KMS-11 (cell line): ENCODE measurements around the gene TMEM30A.

Source experiments
- H2AFZ ChIP-seq: fragments of 200-600 bp; sonication (generic); 2 replicates; pipeline ENCODE4 v1.6.1; 2016; ENCODE audit warnings: antibody characterized with exemption, mixed run types, low read depth
- H3K27ac ChIP-seq: fragments of 200-600 bp; sonication (generic); 2 replicates; pipeline ENCODE4 v1.6.1; 2016; ENCODE audit warnings: mild to moderate bottlenecking, mixed run types
- H3K27me3 ChIP-seq: fragments of 200-600 bp; sonication (generic); 2 replicates; pipeline ENCODE4 v1.6.1; 2017; ENCODE audit warnings: mild to moderate bottlenecking, low read depth, mixed run types, moderate library complexity; ENCODE audit not compliant: insufficient read depth
- H3K36me3 ChIP-seq: fragments of 200-600 bp; sonication (generic); 2 replicates; pipeline ENCODE4 v1.6.1; 2017; ENCODE audit warnings: mild to moderate bottlenecking, mixed run types; ENCODE audit not compliant: insufficient read depth
- H3K4me1 ChIP-seq: fragments of 200-600 bp; sonication (generic); 2 replicates; pipeline ENCODE4 v1.6.1; 2016; ENCODE audit warnings: mild to moderate bottlenecking, low read depth, mixed run types; ENCODE audit not compliant: poor library complexity, severe bottlenecking
- H3K4me2 ChIP-seq: fragments of 200-600 bp; sonication (generic); 2 replicates; pipeline ENCODE4 v1.7.0; 2016; ENCODE audit warnings: mild to moderate bottlenecking, mixed run types
- H3K4me3 ChIP-seq: fragments of 200-600 bp; sonication (generic); IDR thresholded peaks from 2 replicates; pipeline ENCODE4 v1.6.1; 2017; ENCODE audit warnings: low read depth, low read length, mixed read lengths; ENCODE audit not compliant: insufficient read depth
- H3K79me2 ChIP-seq: fragments of 200-600 bp; sonication (generic); 2 replicates; pipeline ENCODE4 v1.6.1; 2016; ENCODE audit warnings: low read depth, mixed run types; ENCODE audit not compliant: insufficient read depth
- H3K9ac ChIP-seq: fragments of 200-600 bp; sonication (generic); 2 replicates; pipeline ENCODE4 v1.6.1; 2016; ENCODE audit warnings: mild to moderate bottlenecking, mixed run types
- H4K20me1 ChIP-seq: fragments of 200-600 bp; sonication (generic); 2 replicates; pipeline ENCODE4 v1.6.1; 2016; ENCODE audit warnings: mild to moderate bottlenecking, mixed run types; ENCODE audit not compliant: insufficient read depth
- TF ChIP-seq, protein P1 (sequence below): fragments of 200-600 bp; sonication (generic); conservative IDR thresholded peaks from 2 replicates; pipeline ENCODE4 v1.6.1; 2017; ENCODE audit warnings: low read depth, mild to moderate bottlenecking, antibody characterized with exemption, low read length, moderate library complexity, mixed read lengths

The TMEM30A gene

DNA sequence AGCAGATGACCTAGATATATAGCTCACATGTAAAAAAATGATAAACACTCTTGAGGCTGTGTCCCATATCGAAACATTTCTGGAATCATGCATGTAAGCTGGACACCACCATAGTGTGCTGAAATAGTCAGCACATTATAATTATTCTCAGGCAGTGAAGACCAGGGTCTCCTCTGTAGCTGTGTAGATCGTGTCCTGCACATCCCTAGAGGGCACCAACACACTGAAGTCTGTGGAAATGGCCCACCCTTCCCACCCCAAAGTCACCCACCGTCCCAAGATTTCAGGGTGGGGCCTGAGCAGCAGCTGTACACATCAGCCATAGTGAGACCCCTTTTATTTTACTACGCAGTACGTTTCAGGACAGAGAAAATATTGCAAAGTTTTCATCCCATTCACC, 21.0 kb upstream of the TMEM30A start:
- TF ChIP-seq, protein P1, sequence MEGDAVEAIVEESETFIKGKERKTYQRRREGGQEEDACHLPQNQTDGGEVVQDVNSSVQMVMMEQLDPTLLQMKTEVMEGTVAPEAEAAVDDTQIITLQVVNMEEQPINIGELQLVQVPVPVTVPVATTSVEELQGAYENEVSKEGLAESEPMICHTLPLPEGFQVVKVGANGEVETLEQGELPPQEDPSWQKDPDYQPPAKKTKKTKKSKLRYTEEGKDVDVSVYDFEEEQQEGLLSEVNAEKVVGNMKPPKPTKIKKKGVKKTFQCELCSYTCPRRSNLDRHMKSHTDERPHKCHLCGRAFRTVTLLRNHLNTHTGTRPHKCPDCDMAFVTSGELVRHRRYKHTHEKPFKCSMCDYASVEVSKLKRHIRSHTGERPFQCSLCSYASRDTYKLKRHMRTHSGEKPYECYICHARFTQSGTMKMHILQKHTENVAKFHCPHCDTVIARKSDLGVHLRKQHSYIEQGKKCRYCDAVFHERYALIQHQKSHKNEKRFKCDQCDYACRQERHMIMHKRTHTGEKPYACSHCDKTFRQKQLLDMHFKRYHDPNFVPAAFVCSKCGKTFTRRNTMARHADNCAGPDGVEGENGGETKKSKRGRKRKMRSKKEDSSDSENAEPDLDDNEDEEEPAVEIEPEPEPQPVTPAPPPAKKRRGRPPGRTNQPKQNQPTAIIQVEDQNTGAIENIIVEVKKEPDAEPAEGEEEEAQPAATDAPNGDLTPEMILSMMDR: no peak
- Histone ChIP-seq H3K9ac (no peak overlapping the region), H3K4me2 (no peak overlapping the region), H3K79me2 (no peaks in the 10 kb centered on the region), H3K4me3 (no peak overlapping the region), H3K36me3 (no peaks in the 10 kb centered on the region), H3K27ac (no peak overlapping the region), H2AFZ (no peak overlapping the region), H4K20me1 (no peaks in the 10 kb centered on the region), H3K27me3 (no peaks in the 10 kb centered on the region), H3K4me1 (peaks cover 11% of the 10 kb centered on the region)

DNA sequence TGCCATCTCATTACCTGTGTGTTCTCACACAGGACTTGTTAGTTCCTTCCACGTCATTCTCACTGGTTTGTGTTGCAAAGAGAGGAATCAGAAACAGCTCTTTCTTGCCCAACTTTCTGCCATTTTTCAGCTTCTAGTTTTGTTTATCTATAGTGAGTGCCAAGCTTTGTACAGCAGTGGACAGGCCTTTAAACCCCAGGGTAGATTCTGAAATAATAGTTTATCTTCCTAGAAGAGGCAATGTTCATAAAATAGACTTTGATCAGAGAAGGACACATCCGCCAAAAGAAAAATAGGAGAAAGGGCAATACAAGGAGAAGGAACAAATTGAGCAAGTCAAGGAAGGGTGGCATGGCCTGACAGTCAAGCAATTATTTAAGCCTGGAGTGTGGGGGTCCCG, 17.7 kb upstream of the TMEM30A start:
- H3K27ac ChIP-seq: no peak overlapping the region
- no peaks in the 10 kb centered on the region for H4K20me1 ChIP-seq
- no peak overlapping the region for H2AFZ ChIP-seq
- H3K4me3 ChIP-seq: no peak overlapping the region
- H3K9ac ChIP-seq: no peak overlapping the region
- H3K79me2 ChIP-seq: no peaks in the 10 kb centered on the region
- TF ChIP-seq, protein P1: no peak
- H3K4me1 ChIP-seq: peaks cover 1% of the 10 kb centered on the region
- no peak overlapping the region for H3K4me2 ChIP-seq
- H3K36me3 ChIP-seq: no peaks in the 10 kb centered on the region
- no peaks in the 10 kb centered on the region for H3K27me3 ChIP-seq

DNA sequence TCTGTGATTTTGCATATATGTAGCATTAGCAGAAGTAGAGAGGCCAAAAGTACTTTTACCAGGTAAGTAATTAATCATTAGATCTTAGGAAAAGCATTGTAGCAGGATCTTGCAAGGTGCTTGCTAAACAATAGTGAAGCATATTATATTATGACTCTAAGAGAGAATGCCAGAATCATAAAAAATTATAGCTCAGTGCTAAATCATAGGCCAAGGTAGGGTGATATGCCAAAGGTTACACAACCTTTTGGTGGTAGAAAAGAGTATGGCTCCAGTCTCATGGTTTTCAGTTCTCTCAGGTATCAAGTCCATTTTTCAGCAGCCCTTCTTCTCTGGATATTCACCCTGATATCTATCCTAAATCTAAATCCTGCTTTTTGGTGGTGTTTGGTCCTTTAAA, 16.9 kb upstream of the TMEM30A start:
- Histone ChIP-seq H3K4me3 (no peak overlapping the region), H3K27ac (no peak overlapping the region), H3K36me3 (no peaks in the 10 kb centered on the region), H3K4me1 (no peaks in the 10 kb centered on the region), H2AFZ (no peak overlapping the region), H3K4me2 (no peak overlapping the region), H3K27me3 (no peaks in the 10 kb centered on the region), H4K20me1 (no peaks in the 10 kb centered on the region), H3K9ac (no peak overlapping the region), H3K79me2 (no peaks in the 10 kb centered on the region)
- TF ChIP-seq, protein P1: no peak

DNA sequence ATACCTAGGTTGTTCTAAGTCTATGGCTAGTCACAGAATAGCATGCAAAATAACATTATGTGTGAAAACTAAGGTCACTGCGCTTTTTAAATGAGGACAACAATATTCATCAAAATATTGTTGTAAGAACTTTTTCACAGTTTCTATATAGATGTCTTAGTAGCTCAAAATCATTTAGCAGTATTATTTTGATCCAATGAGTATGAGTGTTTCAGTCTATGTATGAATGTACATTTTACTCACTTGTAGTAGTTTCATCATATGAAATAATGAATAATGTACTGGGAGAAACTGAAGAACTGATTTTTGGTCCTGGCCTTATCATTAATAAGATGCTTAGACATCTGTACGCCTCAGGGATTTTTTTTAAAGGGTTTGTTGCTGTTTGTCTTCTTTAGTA, 16.5 kb upstream of the TMEM30A start:
- Histone ChIP-seq H3K36me3 (no peaks in the 10 kb centered on the region), H3K4me1 (no peaks in the 10 kb centered on the region), H3K9ac (no peak overlapping the region), H3K27me3 (no peaks in the 10 kb centered on the region), H4K20me1 (no peaks in the 10 kb centered on the region), H3K79me2 (no peaks in the 10 kb centered on the region), H2AFZ (no peak overlapping the region), H3K4me3 (no peak overlapping the region), H3K4me2 (no peak overlapping the region), H3K27ac (no peak overlapping the region)
- TF ChIP-seq, protein P1: no peak

DNA sequence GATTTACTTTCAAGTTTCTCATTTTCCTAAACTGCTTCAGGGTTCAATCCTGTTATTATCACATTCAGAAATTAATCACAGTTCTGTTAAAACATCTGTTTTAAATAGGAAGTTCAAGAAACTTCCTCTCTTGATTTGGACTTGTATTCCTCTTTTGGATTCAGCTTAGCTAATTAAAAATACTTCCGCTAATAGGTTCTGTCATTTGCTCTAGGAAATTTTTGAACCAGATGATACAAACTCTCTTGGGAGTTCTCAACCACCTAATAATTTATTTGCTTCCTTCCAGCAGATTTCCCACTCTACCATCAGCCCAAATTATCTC, 15.9 kb upstream of the TMEM30A start:
- no peak overlapping the region for H3K27ac ChIP-seq
- no peak overlapping the region for H3K4me2 ChIP-seq
- no peaks in the 10 kb centered on the region for H3K4me1 ChIP-seq
- no peaks in the 10 kb centered on the region for H3K79me2 ChIP-seq
- H3K36me3 ChIP-seq: no peaks in the 10 kb centered on the region
- no peak overlapping the region for H3K4me3 ChIP-seq
- no peaks in the 10 kb centered on the region for H4K20me1 ChIP-seq
- H2AFZ ChIP-seq: no peak overlapping the region
- TF ChIP-seq, protein P1: no peak
- no peak overlapping the region for H3K9ac ChIP-seq
- H3K27me3 ChIP-seq: no peaks in the 10 kb centered on the region
